Measurements from ENCODE around the gene RPL27A. TPM values are rescaled to one million over a fixed set of nuclear protein-coding genes. Genes with fewer than 3 reads are reported as not detected.

RPL27A gene
- total RNA-seq, 1 experiment from 2014 or later: 1,103 TPM

- CTCF ChIA-PET: interaction anchor here (1.2 to 2.2 kb wide), 5 partner anchors 9 to 80 kb away, joined by 3 to 9 read pairs (median 6); a partner anchor contains a TSS
Measured at GRCh38 chr11:8730697-8731020, 48.1 kb downstream of the RPL27A start.

More at GRCh38 chr11:8730697-8731020, 48.1 kb downstream of the RPL27A start:
- no peak overlapping the region for H3K4me3 Mint-ChIP-seq
- DNase-seq (ENCODE audit: low spot score): no peak
- H3K9me3 Mint-ChIP-seq: no peaks in the 10 kb centered on the region
- H3K36me3 Mint-ChIP-seq: no peaks in the 10 kb centered on the region
- POLR2A ChIA-PET: interaction anchor here (1.0 to 1.1 kb wide), 2 partner anchors 10 to 42 kb away, joined by 3 to 4 read pairs; no protein-coding TSS in a partner anchor
- no peaks in the 10 kb centered on the region for H3K27me3 Mint-ChIP-seq (ENCODE audit: low read depth)
- H3K27ac Mint-ChIP-seq: no peak overlapping the region
- H3K4me1 Mint-ChIP-seq: peaks cover 2% of the 10 kb centered on the region; the same call in 1 of the 2 replicates
- TF ChIP-seq FOXP4 (CRISPR knock-in tag; IDR thresholded peaks at IDR 0.05) (no peak), ZNF317 (CRISPR knock-in tag; IDR thresholded peaks at IDR 0.05; ENCODE audit: borderline replicate concordance, low read depth) (no peak), CREM (CRISPR knock-in tag; IDR thresholded peaks at IDR 0.05) (no peak), ZNF121 (CRISPR knock-in tag; IDR thresholded peaks at IDR 0.05) (no peak), KAT7 (CRISPR knock-in tag; IDR thresholded peaks at IDR 0.05; ENCODE audit: borderline replicate concordance) (no peak), AR (CRISPR knock-in tag; IDR thresholded peaks at IDR 0.05) (no peak), TEAD1 (CRISPR knock-in tag; IDR thresholded peaks at IDR 0.05) (no peak), USF2 (CRISPR knock-in tag; IDR thresholded peaks at IDR 0.05) (no peak), NFE2L1 (CRISPR knock-in tag; IDR thresholded peaks at IDR 0.05) (no peak), ERG (CRISPR knock-in tag; IDR thresholded peaks at IDR 0.05) (no peak), ATF2 (CRISPR knock-in tag; IDR thresholded peaks at IDR 0.05; ENCODE audit: borderline replicate concordance, low read depth) (no peak), E2F4 (CRISPR knock-in tag; IDR thresholded peaks at IDR 0.05; ENCODE audit: borderline replicate concordance, low read depth) (no peak), MLX (CRISPR knock-in tag; IDR thresholded peaks at IDR 0.05) (no peak), PRRX2 (CRISPR knock-in tag; IDR thresholded peaks at IDR 0.05) (no peak), SOX15 (CRISPR knock-in tag; IDR thresholded peaks at IDR 0.05) (no peak), JUN (CRISPR knock-in tag; IDR thresholded peaks at IDR 0.05) (no peak)
- ATAC-seq: no peak
